B cell (primary cell): Measurements from ENCODE around the gene CCNL1. TPM values are rescaled to one million over a fixed set of nuclear protein-coding genes. Genes with fewer than 3 reads are reported as not detected.
A peak's percentile ranks its signal among the peaks of the same experiment; 100 is the strongest.

Source experiments
- ATAC-seq: fragments of 200-7000 bp; cut with Tn5 transposase; one replicate; pipeline ENCODE4 v1.10.0; 2021; ENCODE audit warnings: low read depth, mild to moderate bottlenecking, moderate number of reproducible peaks, moderate library complexity
- CTCF ChIA-PET: fragments of 350-600 bp; sonication (Branson Sonifier 250); formaldehyde crosslinking; loops from one replicate; lab custom pipeline; 2021; ENCODE audit warnings: antibody characterized with exemption, inconsistent platforms; lab: Charles Lee
- POLR2A ChIA-PET: fragments of 350-600 bp; sonication (Branson Sonifier 250); formaldehyde crosslinking; loops from one replicate; lab custom pipeline; 2021; ENCODE audit warnings: antibody characterized with exemption; lab: Charles Lee
- DNase-seq: peaks from one replicate; pipeline ENCODE4 v3.0.0; 2013
- H2AFZ ChIP-seq: 2 replicates; pipeline ENCODE4 v1.6.1; 2012; ENCODE audit warnings: mild to moderate bottlenecking, low read depth, low read length; ENCODE audit not compliant: insufficient read depth, poor library complexity, severe bottlenecking
- H3K27ac ChIP-seq, 2 donors: 1 replicate in 1 of 2; 2 replicates in 1 of 2; pipeline ENCODE4 v1.5.1; 2012 to 2013; ENCODE audit warnings: low read length in 2 of 2, mild to moderate bottlenecking in 2 of 2, moderate library complexity in 1 of 2
- H3K27me3 ChIP-seq, 4 experiments: fragments of 200-600 bp in 1 of 4; sonication (generic) in 1 of 4; replicated peaks in 1 of 4; 1 replicate in 2 of 4; 2 replicates in 2 of 4; pipeline versions ENCODE4 v1.6.1 to v1.7.0; 2013 to 2016; ENCODE audit warnings: low read length in 3 of 4, mild to moderate bottlenecking in 2 of 4, mixed read lengths in 1 of 4, moderate library complexity in 1 of 4; ENCODE audit not compliant: insufficient read depth in 4 of 4, control insufficient read depth in 3 of 4; ENCODE audit errors: control extremely low read depth in 1 of 4
- H3K36me3 ChIP-seq, 2 experiments: replicated peaks in 1 of 2; 1 replicate in 1 of 2; 2 replicates in 1 of 2; pipeline versions ENCODE4 v1.6.1 to v1.7.1; 2013; ENCODE audit warnings: low read length in 1 of 2; ENCODE audit not compliant: insufficient read depth in 2 of 2, control insufficient read depth in 1 of 2; ENCODE audit errors: control extremely low read depth in 1 of 2, extremely low read depth in 1 of 2
- H3K4me1 ChIP-seq, 2 donors: fragments of 200-600 bp in 1 of 2; sonication (generic) in 1 of 2; 1 replicate in 1 of 2; 2 replicates in 1 of 2; pipeline versions ENCODE4 v1.5.1 to v1.6.1; 2013 to 2017; ENCODE audit warnings: low read length in 2 of 2; ENCODE audit not compliant: control insufficient read depth in 2 of 2, insufficient read depth in 2 of 2
- H3K4me2 ChIP-seq: replicated peaks from 2 replicates; pipeline ENCODE3; 2012; ENCODE audit warnings: mild to moderate bottlenecking, low read depth, low read length; ENCODE audit not compliant: poor library complexity, severe bottlenecking
- H3K4me3 ChIP-seq, 5 experiments: fragments of 200-600 bp in 1 of 5; sonication (generic) in 1 of 5; 1 replicate in 3 of 5; 2 replicates in 2 of 5; pipeline versions ENCODE4 v1.5.1 to v1.7.0; 2011 to 2016; ENCODE audit warnings: low read length in 4 of 5, mild to moderate bottlenecking in 4 of 5, low read depth in 2 of 5, control low read depth in 1 of 5, moderate library complexity in 1 of 5; ENCODE audit not compliant: insufficient read depth in 1 of 5; ENCODE audit errors: control extremely low read depth in 1 of 5, extremely low read depth in 1 of 5
- H3K79me2 ChIP-seq: fragments of 200-600 bp; sonication (generic); one replicate; pipeline ENCODE4 v1.6.0; 2016; ENCODE audit warnings: low read length; ENCODE audit not compliant: control insufficient read depth, insufficient read depth
- H3K9ac ChIP-seq: fragments of 200-600 bp; sonication (generic); 2 replicates; pipeline ENCODE4 v1.6.1; 2017; ENCODE audit warnings: mild to moderate bottlenecking, low read length, moderate library complexity
- H3K9me3 ChIP-seq, 3 donors: one replicate each; pipeline versions ENCODE4 v1.6.1 to v1.7.1; 2013; ENCODE audit warnings: low read length in 2 of 3; ENCODE audit not compliant: control insufficient read depth in 2 of 3, insufficient read depth in 1 of 3; ENCODE audit errors: control extremely low read depth in 1 of 3
- H4K20me1 ChIP-seq: 2 replicates; pipeline ENCODE4 v1.6.0; 2012; ENCODE audit warnings: mild to moderate bottlenecking, low read length; ENCODE audit not compliant: insufficient read depth, control insufficient read depth, poor library complexity, severe bottlenecking
- H3K27ac Mint-ChIP-seq: one replicate; pipeline ENCODE4 v1.8.0; 2021; ENCODE audit warnings: mixed read lengths
- H3K27me3 Mint-ChIP-seq: one replicate; pipeline ENCODE4 v1.8.0; 2021; ENCODE audit warnings: mixed read lengths
- H3K4me1 Mint-ChIP-seq: one replicate; pipeline ENCODE4 v1.8.0; 2021; ENCODE audit warnings: mixed read lengths
- H3K4me3 Mint-ChIP-seq: one replicate; pipeline ENCODE4 v1.8.0; 2021; ENCODE audit warnings: mixed read lengths
- H3K9me3 Mint-ChIP-seq: one replicate; pipeline ENCODE4 v1.8.0; 2022; ENCODE audit warnings: mixed read lengths; ENCODE audit not compliant: insufficient read depth
- EZH2 ChIP-seq: IDR thresholded peaks from 2 replicates; pipeline ENCODE4 v1.6.1; 2012; ENCODE audit warnings: borderline replicate concordance, low read depth, mild to moderate bottlenecking, moderate library complexity, low read length; ENCODE audit not compliant: insufficient read depth, poor library complexity, severe bottlenecking
- WGBS: methylation state at CpG from one replicate; pipeline ENCODE4 v1.1.5; 2013; ENCODE audit warnings: missing lambda C conversion rate; ENCODE audit not compliant: insufficient coverage; 5-methylcytosine and 5-hydroxymethylcytosine counted together
- intact Hi-C: fragments of 100-400 bp; cut with micrococcal nuclease; formaldehyde crosslinking; loops from one replicate; pipeline ENCODE4 v1.10.0; 2022
- polyA plus RNA-seq: library from polyadenylated mRNA; depleted of rRNA; stranded (reverse); fragments of >200 nt; gene quantifications from 2 replicates; pipeline ENCODE4 v1.2.3, GENCODE V29; 2012
- total RNA-seq, 2 donors: library from RNA; stranded (reverse); fragments of 120-200 nt in 1 of 2; gene quantifications; 1 replicate in 1 of 2; 2 replicates in 1 of 2; pipeline versions ENCODE4 v1.2.3 to v1.2.4, GENCODE V29; 2013 to 2022
- TF ChIP-seq, protein P1 (sequence below): fragments of 200-600 bp; IDR thresholded peaks from one replicate; pipeline ENCODE4 v1.8.0; 2022; ENCODE audit warnings: antibody characterized with exemption, mild to moderate bottlenecking

CCNL1 gene
- total and polyA plus RNA-seq, 2 donors (not counting 1 experiment from before 2014, with no cell fraction given), result 322 to 655 TPM

DNA sequence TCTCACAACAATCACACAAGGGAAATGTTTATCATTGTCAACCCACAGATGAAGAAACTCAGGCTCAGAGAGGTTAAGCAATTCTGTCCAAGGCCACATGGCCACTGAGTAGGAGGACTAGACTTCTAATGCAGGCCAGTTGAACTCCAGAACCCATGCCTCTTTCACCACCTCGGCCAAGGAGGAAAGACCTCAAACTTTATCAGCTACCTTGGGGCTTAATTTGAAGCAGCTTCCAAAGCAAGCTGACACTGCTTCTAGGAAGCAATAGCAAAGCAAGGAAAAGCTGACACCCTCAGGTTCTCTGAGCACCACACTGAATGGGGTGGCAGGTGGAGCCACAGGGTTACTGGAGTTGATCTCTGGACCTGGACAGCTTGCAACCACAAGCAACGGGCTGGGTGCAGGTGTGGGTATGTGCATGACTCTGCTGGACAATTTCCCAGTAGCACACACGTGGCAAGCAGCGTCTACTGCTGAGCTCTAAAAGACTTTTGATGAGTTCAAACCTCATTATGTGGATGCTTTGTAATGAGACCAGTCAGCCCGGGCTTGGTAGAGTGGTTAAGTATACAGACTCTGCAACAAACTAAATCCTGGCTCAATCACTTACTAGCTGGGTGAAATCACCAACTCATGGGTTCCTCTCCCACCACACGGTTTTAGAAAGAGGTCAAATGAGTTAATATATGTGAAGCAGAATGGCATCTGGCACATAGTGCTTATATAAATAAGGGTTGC lies 23.1 kb downstream of the CCNL1 start:
- Histone ChIP-seq H3K9me3 (no peaks in the 10 kb centered on the region), H3K4me3 (no peak overlapping the region), H3K4me2 (peak overlapping the region; percentile 49), H3K36me3 (peaks cover 3 to 7% of the 10 kb centered on the region in 2 experiments), H2AFZ (no peak overlapping the region), H3K4me1 (peaks cover 4 to 7% of the 10 kb centered on the region in 2 donors), H3K27ac (peak overlapping the region in 1 of 2 donors; percentile 14), H3K27me3 (no peaks in the 10 kb centered on the region), H3K79me2 (no peaks in the 10 kb centered on the region), H4K20me1 (no peaks in the 10 kb centered on the region), H3K9ac (no peak overlapping the region)
- WGBS, result 46% methylated on average over 2 of the region's 6 CpGs
- no peak for TF ChIP-seq EZH2
- TF ChIP-seq, protein P1, sequence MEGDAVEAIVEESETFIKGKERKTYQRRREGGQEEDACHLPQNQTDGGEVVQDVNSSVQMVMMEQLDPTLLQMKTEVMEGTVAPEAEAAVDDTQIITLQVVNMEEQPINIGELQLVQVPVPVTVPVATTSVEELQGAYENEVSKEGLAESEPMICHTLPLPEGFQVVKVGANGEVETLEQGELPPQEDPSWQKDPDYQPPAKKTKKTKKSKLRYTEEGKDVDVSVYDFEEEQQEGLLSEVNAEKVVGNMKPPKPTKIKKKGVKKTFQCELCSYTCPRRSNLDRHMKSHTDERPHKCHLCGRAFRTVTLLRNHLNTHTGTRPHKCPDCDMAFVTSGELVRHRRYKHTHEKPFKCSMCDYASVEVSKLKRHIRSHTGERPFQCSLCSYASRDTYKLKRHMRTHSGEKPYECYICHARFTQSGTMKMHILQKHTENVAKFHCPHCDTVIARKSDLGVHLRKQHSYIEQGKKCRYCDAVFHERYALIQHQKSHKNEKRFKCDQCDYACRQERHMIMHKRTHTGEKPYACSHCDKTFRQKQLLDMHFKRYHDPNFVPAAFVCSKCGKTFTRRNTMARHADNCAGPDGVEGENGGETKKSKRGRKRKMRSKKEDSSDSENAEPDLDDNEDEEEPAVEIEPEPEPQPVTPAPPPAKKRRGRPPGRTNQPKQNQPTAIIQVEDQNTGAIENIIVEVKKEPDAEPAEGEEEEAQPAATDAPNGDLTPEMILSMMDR, result no peak
- POLR2A ChIA-PET, result interaction anchor here (0.7 to 1.2 kb wide), 2 partner anchors 48 to 461 kb away, joined by 3 read pairs; no protein-coding TSS in a partner anchor
- no peak overlapping the region for H3K27ac Mint-ChIP-seq
- ATAC-seq (no peak), DNase-seq (no peak)
- H3K4me1 Mint-ChIP-seq, result peaks cover 6% of the 10 kb centered on the region
- H3K27me3 Mint-ChIP-seq, result no peaks in the 10 kb centered on the region
- intact Hi-C loops, result loop anchor here (1.0 to 10.0 kb wide), 9 partner anchors 48 to 1092 kb away; partner anchors contain the start of genes LEKR1, SSR3 and TIPARP
- H3K9me3 Mint-ChIP-seq, result no peaks in the 10 kb centered on the region
- H3K4me3 Mint-ChIP-seq, result no peak overlapping the region
- CTCF ChIA-PET, result interaction anchor here (0.8 to 5.2 kb wide), 53 partner anchors 10 to 1093 kb away, joined by 3 to 51 read pairs (median 4); partner anchors contain the start of genes SSR3 and TIPARP
